NCI-H146 (cell line): Measurements from ENCODE around the gene HOXB13.

ENCODE experiments used
- DNase-seq: peaks from one replicate; lab custom pipeline; 2025; lab: John Stamatoyannopoulos, UW

The HOXB13 gene

DNA sequence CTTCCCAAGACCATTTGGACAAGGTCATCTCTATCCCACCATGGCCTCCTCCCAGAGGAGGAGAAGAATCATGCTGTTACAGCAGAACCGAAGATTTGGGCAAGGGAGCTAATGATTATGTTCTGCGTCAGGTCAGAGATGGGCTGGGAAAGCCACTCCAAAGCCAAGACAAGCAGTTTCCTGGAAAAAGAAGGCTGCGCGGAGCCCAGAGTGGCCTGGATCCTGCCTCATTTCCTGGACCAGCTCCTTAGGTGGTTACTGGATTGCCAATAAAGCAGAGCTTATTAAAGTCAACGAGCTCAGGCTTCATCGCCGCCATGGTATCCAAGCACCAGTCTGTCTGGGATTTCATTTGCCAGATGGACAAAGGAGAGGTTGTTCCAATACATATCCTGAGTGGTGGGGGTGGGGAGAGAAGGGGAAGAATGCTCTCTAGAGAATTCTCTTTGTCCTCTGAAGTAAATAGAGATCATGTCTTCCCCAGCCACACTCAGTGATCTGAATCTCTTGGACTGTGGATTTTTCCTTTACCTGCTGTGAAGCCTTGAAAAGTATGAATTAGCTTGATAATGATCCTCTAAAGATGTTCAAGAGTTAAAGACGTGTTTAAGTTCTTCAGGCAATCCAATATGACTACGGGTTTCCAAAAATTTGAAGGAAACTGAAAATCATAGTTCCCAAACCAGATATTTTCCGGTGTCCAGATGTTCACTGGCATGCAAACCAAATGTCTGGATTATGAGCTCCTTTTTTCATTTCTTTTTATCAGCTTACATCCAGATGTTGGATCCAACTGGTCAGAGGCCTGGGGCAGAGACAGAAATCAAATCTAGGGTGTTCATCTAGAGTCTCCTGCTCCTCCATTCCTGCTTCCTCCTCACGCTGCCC, 23.9 kb downstream of the HOXB13 start:
- DNase-seq = no peak

DNA sequence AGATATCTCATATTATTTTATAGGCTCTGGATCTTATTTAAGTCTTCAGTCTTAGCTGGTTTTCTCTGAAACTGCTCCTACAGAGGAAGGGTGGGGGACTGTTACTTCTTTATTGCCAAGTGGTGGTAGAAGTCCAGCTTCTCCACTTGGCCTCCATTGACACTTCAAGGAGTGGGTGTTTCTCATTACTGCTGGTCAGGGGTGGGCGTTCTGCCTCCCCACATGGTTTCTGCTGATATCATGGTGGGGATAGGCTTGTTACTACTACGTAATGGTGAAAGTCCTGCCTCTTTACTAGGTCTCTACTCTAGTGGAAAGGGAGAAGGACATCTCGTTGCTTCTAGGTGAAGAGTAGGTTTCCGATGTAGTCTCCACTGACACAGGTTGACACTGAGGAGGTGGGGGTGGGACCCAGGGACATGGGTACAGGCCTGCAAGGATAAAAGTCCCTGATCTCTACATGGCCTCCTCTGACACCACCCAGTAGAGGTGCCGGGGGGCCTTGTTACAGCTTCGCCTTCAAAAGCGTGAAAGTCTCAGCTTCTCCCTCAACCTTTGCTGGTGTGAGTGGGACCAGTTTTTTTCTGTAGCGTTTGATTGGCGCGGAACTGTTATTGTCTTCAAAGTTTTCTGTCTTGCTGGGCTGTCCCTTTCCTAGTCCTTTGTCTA, 26.6 kb downstream of the HOXB13 start:
- DNase-seq = no peak

DNA sequence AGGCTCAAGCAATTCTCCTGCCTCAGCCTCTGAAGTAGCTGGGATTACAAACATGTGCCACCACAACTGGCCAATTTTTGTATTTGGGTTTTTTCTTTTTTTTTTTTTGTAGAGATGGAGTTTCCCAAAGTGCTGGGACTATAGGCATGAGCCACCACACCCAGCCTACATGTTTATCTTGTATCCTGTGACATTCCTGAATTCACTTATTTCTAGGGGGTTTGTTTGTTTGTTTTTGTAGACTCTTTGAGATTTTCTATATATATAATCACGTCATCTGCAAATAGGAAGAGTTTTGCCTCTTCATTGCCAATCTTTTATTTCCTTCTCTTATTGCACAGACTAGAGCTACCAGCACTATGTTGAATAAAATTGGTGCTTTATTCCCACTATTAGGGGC, 35.4 kb downstream of the HOXB13 start:
- no peak for DNase-seq

DNA sequence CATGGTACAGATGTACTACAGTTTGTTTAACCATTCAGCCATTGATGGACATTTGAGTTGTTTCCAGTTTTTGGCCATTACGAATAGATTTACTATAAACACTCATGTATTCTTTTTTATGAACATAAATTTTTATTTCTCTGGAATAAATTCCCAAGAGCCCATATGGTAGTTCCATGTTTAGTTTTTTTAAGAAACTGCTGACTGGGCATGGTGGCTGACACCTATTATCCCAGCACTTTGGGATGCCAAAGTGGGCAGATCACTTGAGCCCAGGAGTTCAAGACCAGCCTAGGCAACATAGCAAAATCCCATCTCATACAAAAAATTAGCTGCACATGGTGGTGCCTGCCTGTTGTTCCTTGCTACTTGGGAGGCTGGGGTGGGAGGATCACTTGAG, 36.5 kb downstream of the HOXB13 start:
- no peak for DNase-seq

DNA sequence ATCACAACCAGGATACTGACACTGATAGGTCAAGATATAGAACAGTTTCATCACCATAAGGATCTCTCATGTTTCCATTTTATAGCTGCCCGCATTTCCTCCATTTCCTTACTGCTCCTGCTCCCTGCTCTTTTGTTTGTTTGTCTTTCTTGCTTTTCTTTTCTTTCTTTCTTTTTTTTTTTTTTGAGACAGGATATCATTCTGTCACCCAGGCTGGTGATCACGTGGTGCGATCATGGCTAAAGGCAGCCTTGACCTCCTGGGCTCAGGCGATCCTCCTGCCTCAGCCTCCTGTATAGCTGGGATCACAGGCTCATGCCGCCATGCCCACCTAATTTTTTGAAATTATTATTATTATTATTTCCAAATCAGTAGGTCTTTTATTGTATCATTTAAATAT, 37.9 kb downstream of the HOXB13 start:
- DNase-seq = no peak

DNA sequence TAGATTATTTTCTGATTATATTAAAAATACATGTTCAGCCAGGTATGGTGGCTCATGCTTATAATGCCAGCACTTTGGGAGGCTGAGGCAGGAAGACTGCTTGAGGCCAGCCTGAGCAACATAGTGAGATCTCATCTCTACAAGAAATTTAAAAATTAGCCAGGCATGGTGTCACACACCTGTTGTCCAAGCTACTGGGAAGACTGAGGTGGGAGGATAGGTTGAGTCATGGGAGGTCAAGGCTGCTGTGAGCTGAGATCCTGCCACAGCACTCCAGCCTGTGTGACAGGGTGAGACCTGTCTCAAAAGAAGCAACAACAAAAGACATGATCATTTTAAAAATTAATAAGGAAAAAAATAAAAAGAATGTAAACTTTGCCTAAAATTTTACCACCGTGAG, 46.9 kb downstream of the HOXB13 start:
- no peak for DNase-seq

DNA sequence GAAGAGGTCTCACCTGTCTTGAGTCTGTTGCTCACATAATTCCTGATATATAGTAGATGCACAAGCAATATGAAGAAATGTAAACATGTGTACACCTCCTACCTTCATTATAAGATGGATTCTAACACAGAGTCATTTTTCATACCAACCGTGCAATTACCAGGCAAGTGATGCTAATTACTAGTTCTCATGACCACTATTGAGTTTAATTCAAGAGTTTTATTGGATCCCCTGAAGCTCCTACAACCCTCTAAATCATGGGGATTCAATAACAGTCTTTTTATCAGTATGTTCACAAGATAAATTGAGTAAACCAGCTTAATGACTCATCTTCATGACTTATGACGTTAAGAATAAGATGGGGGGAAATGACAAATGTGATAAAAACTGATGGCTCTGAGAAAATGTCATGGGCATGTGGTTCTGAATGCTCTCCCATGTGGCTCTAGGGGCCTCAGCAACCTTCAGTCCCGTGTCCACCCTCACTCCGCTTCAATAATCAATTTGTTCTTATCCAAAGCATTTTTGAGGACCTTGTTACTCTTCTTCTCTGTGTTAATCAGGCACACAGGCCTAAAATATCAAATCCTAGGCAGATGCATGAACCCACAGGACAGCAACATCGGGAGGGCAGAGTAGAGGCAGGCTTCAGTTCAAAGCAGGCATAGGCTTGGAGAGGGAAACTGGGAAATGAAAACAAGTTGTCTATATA, 49.0 kb downstream of the HOXB13 start:
- no peak for DNase-seq

DNA sequence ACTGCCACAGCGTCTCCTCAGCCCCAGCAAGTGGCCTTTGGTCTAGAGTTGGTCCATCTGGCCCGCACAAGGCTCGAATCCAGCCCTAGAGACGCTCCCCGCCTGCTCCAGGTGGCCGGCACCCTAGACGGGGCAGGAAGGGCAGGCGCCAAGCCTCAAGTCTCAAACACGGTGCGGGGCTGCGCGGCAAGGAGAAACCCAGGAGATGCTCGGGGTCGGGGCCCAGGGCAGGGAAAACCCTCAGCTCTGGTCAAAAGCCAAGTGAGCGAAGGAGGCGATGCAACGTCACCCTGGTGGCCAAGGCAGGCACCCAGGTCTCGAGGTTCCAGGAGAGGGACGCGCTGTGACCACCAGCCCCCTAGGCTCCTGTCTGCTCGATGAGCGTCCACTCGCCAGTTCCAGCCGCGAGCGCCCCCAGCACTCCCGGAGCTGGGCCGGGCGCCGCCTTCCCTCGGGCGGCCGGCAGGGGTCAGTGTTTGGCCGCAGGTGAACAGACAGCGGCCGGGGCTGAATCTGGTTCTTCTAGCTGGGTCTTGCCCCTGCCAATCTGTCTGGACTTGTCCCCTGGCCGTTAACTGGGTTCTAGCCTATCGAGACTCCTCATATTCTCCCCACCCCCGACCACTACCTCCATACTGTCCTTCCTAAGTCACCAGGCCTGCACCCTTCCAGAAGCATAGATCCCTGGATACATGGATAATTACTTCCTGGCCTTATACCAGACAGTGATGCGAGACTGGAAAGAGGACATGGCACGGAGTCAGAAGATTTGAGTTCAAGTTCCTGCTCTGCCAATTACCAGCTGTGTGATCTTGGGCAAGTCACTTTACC, 50.2 kb downstream of the HOXB13 start:
- DNase-seq = peak; percentile 51

DNA sequence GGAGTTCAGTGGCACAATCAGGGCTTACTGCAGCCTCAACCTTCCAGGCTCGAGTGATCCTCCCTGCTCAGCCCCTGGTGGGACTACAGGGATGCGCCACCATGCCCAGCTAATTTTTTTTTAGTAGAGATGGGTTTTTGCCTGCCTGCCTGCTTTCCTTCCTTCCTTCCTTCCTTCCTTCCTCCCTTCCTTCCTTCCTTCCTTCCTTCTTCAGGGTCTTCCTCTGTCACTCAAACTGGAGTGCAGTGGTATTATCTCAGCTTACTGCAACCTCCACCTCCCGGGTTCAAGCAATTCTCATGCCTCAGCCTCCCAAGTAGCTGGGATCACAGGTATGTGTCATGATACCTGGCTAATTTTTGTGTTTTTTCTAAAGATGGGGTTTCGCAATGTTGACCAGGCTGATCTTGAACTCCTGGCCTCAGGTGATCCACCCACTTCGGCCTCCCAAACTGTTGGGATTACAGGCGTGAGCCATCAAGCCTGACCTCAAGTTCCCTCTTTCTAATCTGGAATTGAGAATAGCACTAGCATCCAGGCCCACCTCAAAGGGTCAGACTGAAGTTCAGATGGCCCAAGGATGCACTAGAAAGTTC, 51.5 kb downstream of the HOXB13 start:
- DNase-seq = no peak
